AG04449 (cell line): ENCODE results near the gene PSTPIP2.
"Not testable (repeated sequence)": the region's sequence is repeated elsewhere in the genome, so short reads cannot be mapped to it uniquely, and the experiment has no call there.

Source experiments
- CTCF ChIA-PET: fragments of 350-600 bp; formaldehyde crosslinking; extraction: SDS; loops from one replicate; lab custom pipeline; 2021; ENCODE audit warnings: antibody characterized with exemption; lab: Yijun Ruan, JAX
- POLR2A ChIA-PET: fragments of 400-600, 350-600 bp; formaldehyde crosslinking; extraction: SDS; loops from one replicate; lab custom pipeline; 2020; ENCODE audit warnings: antibody characterized with exemption, inconsistent platforms; lab: Yijun Ruan, JAX
- DNase-seq: peaks from one replicate; pipeline ENCODE4 v3.0.0-alpha.2; 2010; ENCODE audit warnings: low read depth, low spot score
- H3K4me3 ChIP-seq: 2 replicates; pipeline ENCODE4 v1.5.1; 2011; ENCODE audit warnings: low read depth, mild to moderate bottlenecking, control low read depth, low read length
- CTCF ChIP-seq: IDR thresholded peaks from one replicate; pipeline ENCODE4 v1.5.1; 2011; ENCODE audit warnings: mild to moderate bottlenecking, moderate library complexity, low read length, control low read depth, inconsistent platforms; ENCODE audit not compliant: insufficient read depth; ENCODE audit errors: missing control alignments

Gene PSTPIP2

GRCh38 chr18:46054956-46055837, 16.9 kb downstream of the PSTPIP2 start:
- POLR2A ChIA-PET = interaction anchor here (1.1 kb wide), 1 partner anchor 20 kb away, joined by 3 read pairs; no protein-coding TSS in a partner anchor
- TF ChIP-seq CTCF = no peak
- no peak for DNase-seq

GRCh38 chr18:46053368-46054095, 18.5 kb downstream of the PSTPIP2 start:
- ChIA-PET CTCF (interaction anchor here (1.2 to 1.8 kb wide), 2 partner anchors 13 to 20 kb away, joined by 3 to 4 read pairs; no protein-coding TSS in a partner anchor), POLR2A (interaction anchor here (1.0 kb wide), 1 partner anchor 19 kb away, joined by 3 read pairs; the partner anchor contains the start of gene PSTPIP2)
- no peak for TF ChIP-seq CTCF
- H3K4me3 ChIP-seq = no peak overlapping the region
- DNase-seq = no peak

More at GRCh38 chr18:46054956-46055837, 16.9 kb downstream of the PSTPIP2 start:
- no peak overlapping the region for H3K4me3 ChIP-seq
- CTCF ChIA-PET = interaction anchor here (0.8 to 1.2 kb wide), 3 partner anchors 16 to 18 kb away, joined by 3 to 6 read pairs (median 3); no protein-coding TSS in a partner anchor

- ChIA-PET CTCF (interaction anchor here (1.0 to 1.1 kb wide), 2 partner anchors 22 to 385 kb away, joined by 3 to 4 read pairs; no protein-coding TSS in a partner anchor), POLR2A (no interaction called here)
- H3K4me3 ChIP-seq = no peak overlapping the region
- peak; percentile 72 for DNase-seq
- TF ChIP-seq CTCF = no peak
Measured at GRCh38 chr18:46051731-46052461, 20.2 kb downstream of the PSTPIP2 start.

- POLR2A ChIA-PET = no interaction called here
- no peak for DNase-seq
Measured at GRCh38 chr18:46050268-46050667, 21.8 kb downstream of the PSTPIP2 start.

GRCh38 chr18:46048641-46049040, 23.4 kb downstream of the PSTPIP2 start:
- H3K4me3 ChIP-seq = no peak overlapping the region
- TF ChIP-seq CTCF = no peak
- ChIA-PET CTCF (interaction anchor here (1.4 kb wide), 1 partner anchor 168 kb away, joined by 3 read pairs; no protein-coding TSS in a partner anchor), POLR2A (no interaction called here)
- DNase-seq = no peak

More at GRCh38 chr18:46050268-46050667, 21.8 kb downstream of the PSTPIP2 start:
- TF ChIP-seq CTCF = no peak
- CTCF ChIA-PET = interaction anchor here (0.7 kb wide), 1 partner anchor 21 kb away, joined by 3 read pairs; the partner anchor contains the start of gene PSTPIP2
- no peak overlapping the region for H3K4me3 ChIP-seq

- DNase-seq, H3K4me3 ChIP-seq, POLR2A ChIA-PET: not testable (repeated sequence)
- CTCF ChIA-PET = interaction anchor here (1.3 kb wide), 1 partner anchor 15 kb away, joined by 4 read pairs; no protein-coding TSS in a partner anchor
Measured at GRCh38 chr18:46047369-46047768, 24.7 kb downstream of the PSTPIP2 start.
